22Rv1 (cell line): ENCODE results near the gene OMD.

Experiments used
- H3K27ac ChIP-seq: fragments of 450-650 bp; 2 replicates; pipeline ENCODE4 v1.5.1; 2017
- CTCF ChIP-seq: fragments of 450-650 bp; IDR thresholded peaks from 2 replicates; pipeline ENCODE4 v1.5.1; 2017; ENCODE audit warnings: mild to moderate bottlenecking
- ZFX ChIP-seq: fragments of 450-650 bp; IDR thresholded peaks from 2 replicates; pipeline ENCODE4 v1.6.1; 2017; ENCODE audit warnings: antibody characterized with exemption, borderline replicate concordance

OMD gene

GRCh38 chr9:92424340-92424739 lies at the start of gene OMD:
Gene OMD (minus strand): TSS chr9:92424471. CDS start chr9:92417558, 6,913 bp downstream.
- H3K27ac ChIP-seq, result no peak within 1 kb of the TSS
- TF ChIP-seq ZFX (no peak), CTCF (no peak)

- TF ChIP-seq ZFX (no peak), CTCF (no peak)
- no peak overlapping the region for H3K27ac ChIP-seq
These were observed 43.9 kb upstream of the OMD start for GRCh38 chr9:92468206-92468605.

GRCh38 chr9:92467511-92467910 lies 43.2 kb upstream of the OMD start:
- H3K27ac ChIP-seq, result no peak overlapping the region

GRCh38 chr9:92467041-92467440 lies 42.8 kb upstream of the OMD start:
- H3K27ac ChIP-seq, result no peak overlapping the region
- no peak for TF ChIP-seq ZFX
- TF ChIP-seq CTCF, result no peak

More at GRCh38 chr9:92467511-92467910, 43.2 kb upstream of the OMD start:
- TF ChIP-seq CTCF, result no peak
- TF ChIP-seq ZFX, result no peak

- TF ChIP-seq CTCF, result no peak
- no peak overlapping the region for H3K27ac ChIP-seq
These were observed 39.7 kb upstream of the OMD start for GRCh38 chr9:92463984-92464383.

GRCh38 chr9:92463387-92463786 lies 39.1 kb upstream of the OMD start:
- H3K27ac ChIP-seq, result no peak overlapping the region
- TF ChIP-seq ZFX (no peak), CTCF (no peak)

- H3K27ac ChIP-seq, result no peak overlapping the region
- TF ChIP-seq ZFX (no peak), CTCF (no peak)
These were observed 33.3 kb upstream of the OMD start for GRCh38 chr9:92457576-92457975.
